Skeletal muscle cell (primary cell): ENCODE results near the gene PUS1.
"Not testable (repeated sequence)": the region's sequence is repeated elsewhere in the genome, so short reads cannot be mapped to it uniquely, and the experiment has no call there.

ENCODE experiments used
- DNase-seq: peaks from one replicate; pipeline ENCODE4 v3.0.0-alpha.2; 2010; ENCODE audit warnings: low read depth
- H3K4me3 ChIP-seq: 2 replicates; pipeline ENCODE4 v1.5.1; 2011; ENCODE audit warnings: low read depth, mild to moderate bottlenecking, control low read depth, low read length, moderate library complexity

PUS1 gene

DNA sequence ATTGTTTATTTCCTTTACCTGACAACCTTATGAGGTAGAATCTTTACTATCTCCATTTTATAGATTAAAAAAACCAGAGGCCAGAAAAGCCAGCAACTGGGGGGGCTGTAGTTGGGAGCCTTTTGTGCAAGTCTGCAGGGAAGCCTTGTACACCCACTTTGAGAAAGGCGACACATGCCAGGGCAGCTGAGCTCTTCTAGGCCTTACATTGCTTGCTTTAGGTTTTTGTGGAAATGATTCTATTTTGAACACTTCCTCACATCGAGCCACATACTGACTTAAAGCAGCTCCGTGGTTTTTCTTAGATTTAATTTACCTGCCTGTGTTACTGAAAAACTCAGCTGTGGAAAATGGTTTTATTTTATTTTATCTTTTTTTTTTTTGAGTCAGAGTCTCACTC lies 55.3 kb downstream of the PUS1 start:
- H3K4me3 ChIP-seq = no peak overlapping the region
- no peak for DNase-seq

DNA sequence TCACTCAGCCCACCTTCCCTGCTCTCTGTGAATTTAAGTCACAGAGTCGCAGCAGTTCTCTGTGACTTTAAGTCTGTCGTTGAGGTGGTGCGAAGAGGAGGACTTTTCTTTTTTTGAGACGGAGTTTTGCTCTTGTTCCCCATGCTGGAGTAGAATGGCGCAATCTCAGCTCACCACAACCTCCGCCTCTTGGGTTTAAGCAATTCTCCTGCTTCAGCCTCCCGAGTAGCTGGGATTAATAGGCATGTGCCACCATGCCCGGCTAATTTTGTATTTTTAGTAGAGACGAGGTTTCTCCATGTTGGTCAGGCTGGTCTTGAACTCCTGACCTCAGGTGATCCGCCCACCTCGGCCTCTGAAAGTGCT lies 56.4 kb downstream of the PUS1 start:
- DNase-seq, H3K4me3 ChIP-seq: not testable (repeated sequence)

DNA sequence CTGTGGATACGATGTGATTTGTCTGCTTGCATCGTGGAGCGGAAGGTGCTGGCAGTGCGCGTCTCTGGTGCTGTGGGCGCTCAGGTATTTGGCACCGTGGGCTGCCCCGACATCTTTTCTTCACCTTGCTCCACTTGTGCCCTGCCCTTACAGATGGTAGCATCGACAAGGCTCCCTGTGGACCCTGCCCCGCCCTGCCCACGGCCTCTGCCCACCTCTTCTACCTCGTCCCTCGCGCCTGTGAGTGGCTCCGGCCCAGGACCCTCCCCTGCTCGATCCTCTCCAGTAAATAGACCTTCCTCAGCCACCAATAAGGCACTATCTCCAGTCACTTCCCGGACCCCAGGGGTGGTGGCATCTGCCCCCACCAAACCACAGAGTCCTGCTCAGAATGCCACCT lies 57.3 kb downstream of the PUS1 start:
- no peak for DNase-seq
- H3K4me3 ChIP-seq = no peak overlapping the region

DNA sequence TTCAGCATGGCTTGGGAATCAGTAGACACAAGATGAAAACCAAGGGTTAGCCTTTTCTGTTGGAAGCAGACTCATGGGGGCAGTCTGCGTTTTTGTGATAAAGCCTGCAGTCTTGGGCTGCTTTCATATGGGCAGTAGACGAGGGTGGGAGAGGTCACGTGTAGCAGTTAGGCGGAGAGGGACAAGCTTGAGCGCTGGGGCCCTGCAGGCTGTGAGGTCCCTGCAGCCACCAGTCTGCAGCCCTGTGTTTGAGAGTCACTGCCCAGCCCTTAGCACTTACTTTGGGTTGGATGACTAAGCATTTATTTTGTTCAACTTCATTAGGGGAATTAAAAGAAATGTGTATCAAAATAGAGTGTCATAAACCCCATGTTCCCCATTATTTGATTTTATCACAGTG lies 57.8 kb downstream of the PUS1 start:
- no peak overlapping the region for H3K4me3 ChIP-seq
- no peak for DNase-seq

- DNase-seq = no peak
- no peak overlapping the region for H3K4me3 ChIP-seq
These were observed 58.5 kb downstream of the PUS1 start for GRCh38 chr12:131987552-131987951.

GRCh38 chr12:131988054-131988796 lies 59.1 kb downstream of the PUS1 start:
- no peak for DNase-seq
- H3K4me3 ChIP-seq = no peak overlapping the region

DNA sequence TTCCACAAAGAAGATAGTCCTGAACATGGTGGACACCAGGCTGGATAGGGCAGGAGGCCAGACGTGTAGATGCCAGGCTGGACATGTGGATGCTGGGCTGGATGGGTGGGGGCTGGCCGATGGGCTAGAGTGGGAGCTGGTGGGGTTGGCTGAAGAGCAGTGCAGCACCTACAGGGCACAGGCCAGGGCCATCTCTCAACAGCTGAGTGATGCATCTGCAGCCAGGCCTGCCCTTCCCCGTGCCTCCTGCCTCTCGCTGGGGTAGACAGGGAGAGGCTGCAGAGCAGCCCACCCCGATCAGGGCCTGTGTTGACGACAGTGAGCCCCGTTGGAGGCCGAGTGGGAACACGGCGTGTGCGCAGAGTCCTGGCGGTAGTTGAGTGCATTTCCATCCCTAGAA lies 59.9 kb downstream of the PUS1 start:
- DNase-seq = no peak
- H3K4me3 ChIP-seq = no peak overlapping the region

DNA sequence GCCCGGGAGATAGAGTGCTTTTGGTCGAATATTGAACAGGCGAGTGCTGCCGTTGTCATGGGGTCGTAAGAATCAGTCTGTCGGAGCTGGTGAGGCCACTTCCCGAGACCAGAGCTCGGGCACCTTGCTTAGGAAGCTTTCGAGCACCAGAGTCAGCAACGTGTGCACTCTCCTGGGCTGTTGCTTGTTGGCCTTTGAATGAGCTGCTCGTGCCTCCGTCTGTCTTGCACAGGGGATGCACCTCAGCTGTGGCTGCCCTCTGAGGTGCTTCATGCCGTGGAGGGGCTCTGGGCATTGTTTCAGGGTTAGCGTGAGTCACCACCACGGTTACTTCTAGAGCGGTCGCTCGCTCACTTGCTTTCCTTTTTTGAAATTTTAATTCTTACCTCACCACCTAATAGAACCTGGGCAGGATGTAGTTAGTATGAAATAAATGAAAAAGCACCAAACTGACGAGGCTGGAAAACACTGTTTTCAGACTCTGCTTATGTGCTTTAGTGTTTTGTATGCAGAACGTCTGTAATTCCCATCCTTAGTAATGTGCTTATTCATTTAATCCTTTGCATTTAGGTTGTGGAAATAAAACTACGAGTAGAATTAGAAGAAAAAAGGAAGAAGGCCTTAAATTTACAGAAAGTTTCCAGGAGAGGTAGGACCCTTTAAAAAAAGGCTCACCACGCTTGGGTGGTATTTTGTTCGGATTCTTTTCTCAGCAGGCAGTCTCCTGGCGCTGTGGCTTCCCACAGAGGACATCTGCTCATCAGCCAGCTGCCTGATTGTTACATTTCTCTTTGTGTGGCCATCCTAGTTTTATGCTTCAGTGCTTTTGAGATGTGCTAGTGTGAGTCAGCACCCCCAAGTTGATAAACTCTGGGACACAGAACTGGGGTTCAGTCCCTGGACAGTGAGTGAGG lies 61.2 kb downstream of the PUS1 start:
- no peak for DNase-seq

DNA sequence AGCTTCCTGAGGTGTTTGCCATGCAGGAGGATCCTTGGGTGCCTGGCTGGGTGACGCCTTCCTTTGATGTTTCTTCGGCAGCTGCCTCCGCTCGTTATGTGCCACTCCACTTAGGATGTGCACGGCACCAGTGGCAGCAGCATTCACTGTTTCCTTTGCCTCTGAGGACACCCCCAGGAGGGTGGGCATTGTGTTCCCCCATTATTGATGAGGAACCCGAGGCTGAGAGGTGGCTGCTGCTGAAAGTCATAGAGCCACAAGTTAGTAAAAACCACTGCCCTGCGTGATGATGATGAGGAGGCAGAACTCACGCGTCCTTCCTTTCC lies 61.9 kb downstream of the PUS1 start:
- no peak for DNase-seq
- H3K4me3 ChIP-seq = no peak overlapping the region

More for the DNA sequence above, 61.2 kb downstream of the PUS1 start:
- no peak overlapping the region for H3K4me3 ChIP-seq

- H3K4me3 ChIP-seq = no peak overlapping the region
- no peak for DNase-seq
These were observed 62.8 kb downstream of the PUS1 start for GRCh38 chr12:131991816-131992430.

DNA sequence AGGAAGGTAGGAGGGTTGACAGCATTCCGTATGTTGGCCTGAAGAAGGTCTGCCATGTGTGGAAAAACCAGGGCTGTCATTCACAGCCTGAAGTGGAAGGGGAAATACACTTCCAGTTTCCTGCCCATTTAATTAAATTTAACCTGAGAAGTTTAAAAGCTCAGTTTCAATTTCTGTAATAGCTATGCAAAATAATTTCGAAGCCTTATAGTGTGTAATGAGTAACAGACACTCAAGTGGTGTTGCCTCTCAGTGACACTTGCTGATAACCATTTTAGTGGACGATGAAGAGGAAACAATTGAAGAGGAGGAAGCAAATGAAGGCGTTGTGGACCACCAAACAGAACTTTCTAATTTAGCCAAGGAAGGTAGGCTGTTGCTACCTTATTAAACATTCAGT lies 65.5 kb downstream of the PUS1 start:
- no peak for DNase-seq
- H3K4me3 ChIP-seq = no peak overlapping the region
